ENCODE results near the gene MAP3K12.

GRCh38 chr12:53467082-53467481, 32.2 kb downstream of the MAP3K12 start:
- TF ChIP-seq POLR2A (IDR thresholded peaks at IDR 0.05) (no peak), CTCF (IDR thresholded peaks at IDR 0.05) (no peak), EP300 (IDR thresholded peaks at IDR 0.05) (no peak), POLR2AphosphoS5 (IDR thresholded peaks at IDR 0.05) (no peak)

Measured in suprapubic skin (tissue), 4 donors.